ENCODE results near the gene SREK1. TPM values are rescaled to one million over a fixed set of nuclear protein-coding genes. Genes with fewer than 3 reads are reported as not detected.
"Not testable (repeated sequence)": the region's sequence is repeated elsewhere in the genome, so short reads cannot be mapped to it uniquely, and the experiment has no call there.

SREK1 gene
- total RNA-seq: 70.3 and 75.2 TPM in 2 replicates

- peak; percentile 96 for DNase-seq
- peaks cover 9% of the 10 kb centered on the region for H3K36me3 Mint-ChIP-seq (ENCODE audit: low read depth)
- peak within 1 kb of the TSS; percentile 99 for H3K27ac Mint-ChIP-seq
- no peaks in the 10 kb centered on the region for H3K9me3 Mint-ChIP-seq
- H3K27me3 Mint-ChIP-seq: no peaks in the 10 kb centered on the region
- peak within 1 kb of the TSS; percentile 97 for H3K4me3 Mint-ChIP-seq
- peaks cover 34% of the 10 kb centered on the region for H3K4me1 Mint-ChIP-seq
- intact Hi-C loops (cut with micrococcal nuclease): loop anchor here (1.0 to 10.0 kb wide), 10 partner anchors 25 to 1375 kb away; partner anchors contain the start of genes ADAMTS6, CENPK, CWC27 and PPWD1
Measured at GRCh38 chr5:66144074-66144833, at the start of gene SREK1. Gene SREK1, plus strand, starts transcription at chr5:66144300. Its CDS starts 77 bp downstream, at chr5:66144377.

GRCh38 chr5:66100851-66101250, 43.2 kb upstream of the SREK1 start:
- intact Hi-C loops (cut with micrococcal nuclease): no loop called here
- DNase-seq: no peak
- no peaks in the 10 kb centered on the region for H3K27me3 Mint-ChIP-seq
- no peaks in the 10 kb centered on the region for H3K4me1 Mint-ChIP-seq
- H3K27ac Mint-ChIP-seq: no peak overlapping the region
- no peaks in the 10 kb centered on the region for H3K36me3 Mint-ChIP-seq (ENCODE audit: low read depth)
- H3K4me3 Mint-ChIP-seq: no peak overlapping the region
- H3K9me3 Mint-ChIP-seq: peaks cover 10% of the 10 kb centered on the region

GRCh38 chr5:66113160-66113559, 30.9 kb upstream of the SREK1 start:
- no peak overlapping the region for H3K27ac Mint-ChIP-seq
- no peaks in the 10 kb centered on the region for H3K4me1 Mint-ChIP-seq
- H3K4me3 Mint-ChIP-seq: no peak overlapping the region
- H3K36me3 Mint-ChIP-seq (ENCODE audit: low read depth): no peaks in the 10 kb centered on the region
- intact Hi-C loops (cut with micrococcal nuclease): no loop called here
- H3K27me3 Mint-ChIP-seq: peaks cover 2% of the 10 kb centered on the region
- peaks cover 15% of the 10 kb centered on the region for H3K9me3 Mint-ChIP-seq
- DNase-seq: no peak

- Mint-ChIP-seq H3K27ac (no peak overlapping the region), H3K4me1 (no peaks in the 10 kb centered on the region), H3K9me3 (peaks cover 9% of the 10 kb centered on the region), H3K27me3 (no peaks in the 10 kb centered on the region), H3K4me3 (no peak overlapping the region), H3K36me3 (ENCODE audit: low read depth) (no peaks in the 10 kb centered on the region)
- no peak for DNase-seq
- intact Hi-C loops (cut with micrococcal nuclease): no loop called here
Measured at GRCh38 chr5:66118304-66118703, 25.8 kb upstream of the SREK1 start.

- Mint-ChIP-seq H3K9me3 (peaks cover 4% of the 10 kb centered on the region), H3K27me3 (peaks cover 1% of the 10 kb centered on the region), H3K27ac (no peak overlapping the region), H3K4me1 (no peaks in the 10 kb centered on the region), H3K36me3 (ENCODE audit: low read depth) (no peaks in the 10 kb centered on the region), H3K4me3 (no peak overlapping the region)
- no peak for DNase-seq
- intact Hi-C loops (cut with micrococcal nuclease): no loop called here
Measured at GRCh38 chr5:66122379-66123034, 21.6 kb upstream of the SREK1 start.

GRCh38 chr5:66129144-66129543, 15.0 kb upstream of the SREK1 start:
- intact Hi-C loops (cut with micrococcal nuclease): no loop called here
- peaks cover 5% of the 10 kb centered on the region for H3K27me3 Mint-ChIP-seq
- H3K36me3 Mint-ChIP-seq (ENCODE audit: low read depth): no peaks in the 10 kb centered on the region
- no peak overlapping the region for H3K4me3 Mint-ChIP-seq
- no peak overlapping the region for H3K27ac Mint-ChIP-seq
- peak; percentile 45 for DNase-seq
- peaks cover 3% of the 10 kb centered on the region for H3K9me3 Mint-ChIP-seq
- no peaks in the 10 kb centered on the region for H3K4me1 Mint-ChIP-seq

GRCh38 chr5:66130493-66130892, 13.6 kb upstream of the SREK1 start:
- H3K27ac Mint-ChIP-seq: no peak overlapping the region
- H3K36me3 Mint-ChIP-seq (ENCODE audit: low read depth): no peaks in the 10 kb centered on the region
- H3K27me3 Mint-ChIP-seq: peaks cover 5% of the 10 kb centered on the region

GRCh38 chr5:66134407-66134861, 9.7 kb upstream of the SREK1 start:
- no peaks in the 10 kb centered on the region for H3K4me1 Mint-ChIP-seq

More at GRCh38 chr5:66130493-66130892, 13.6 kb upstream of the SREK1 start:
- H3K4me3 Mint-ChIP-seq: no peak overlapping the region
- DNase-seq: no peak
- peaks cover 3% of the 10 kb centered on the region for H3K9me3 Mint-ChIP-seq
- intact Hi-C loops (cut with micrococcal nuclease): no loop called here
- no peaks in the 10 kb centered on the region for H3K4me1 Mint-ChIP-seq

GRCh38 chr5:66136053-66136452, 8.0 kb upstream of the SREK1 start:
- no peak overlapping the region for H3K4me3 Mint-ChIP-seq
- H3K27ac Mint-ChIP-seq: no peak overlapping the region
- peaks cover 6% of the 10 kb centered on the region for H3K4me1 Mint-ChIP-seq
- H3K36me3 Mint-ChIP-seq (ENCODE audit: low read depth): no peaks in the 10 kb centered on the region
- H3K27me3 Mint-ChIP-seq: no peaks in the 10 kb centered on the region
- no peak for DNase-seq
- H3K9me3 Mint-ChIP-seq: no peaks in the 10 kb centered on the region
- intact Hi-C loops (cut with micrococcal nuclease): no loop called here

More at GRCh38 chr5:66134407-66134861, 9.7 kb upstream of the SREK1 start:
- Mint-ChIP-seq H3K4me3 (no peak overlapping the region), H3K9me3 (peaks cover 2% of the 10 kb centered on the region), H3K27ac (no peak overlapping the region), H3K36me3 (ENCODE audit: low read depth) (no peaks in the 10 kb centered on the region), H3K27me3 (no peaks in the 10 kb centered on the region)
- peak; percentile 48 for DNase-seq
- intact Hi-C loops (cut with micrococcal nuclease): no loop called here

GRCh38 chr5:66136944-66137343, 7.2 kb upstream of the SREK1 start:
- H3K27ac Mint-ChIP-seq; H3K4me3 Mint-ChIP-seq; H3K9me3 Mint-ChIP-seq; intact Hi-C loops (cut with micrococcal nuclease); H3K4me1 Mint-ChIP-seq; H3K27me3 Mint-ChIP-seq; H3K36me3 Mint-ChIP-seq (ENCODE audit: low read depth): not testable (repeated sequence)
- DNase-seq: peak; percentile 34

GRCh38 chr5:66138637-66139317, 5.3 kb upstream of the SREK1 start:
- no peaks in the 10 kb centered on the region for H3K9me3 Mint-ChIP-seq
- no peak overlapping the region for H3K4me3 Mint-ChIP-seq
- DNase-seq: no peak
- peaks cover 15% of the 10 kb centered on the region for H3K4me1 Mint-ChIP-seq
- no peaks in the 10 kb centered on the region for H3K36me3 Mint-ChIP-seq (ENCODE audit: low read depth)
- intact Hi-C loops (cut with micrococcal nuclease): no loop called here
- no peak overlapping the region for H3K27ac Mint-ChIP-seq
- no peaks in the 10 kb centered on the region for H3K27me3 Mint-ChIP-seq

GRCh38 chr5:66139318-66139712, 4.8 kb upstream of the SREK1 start:
- Mint-ChIP-seq H3K9me3 (no peaks in the 10 kb centered on the region), H3K27ac (no peak overlapping the region), H3K27me3 (no peaks in the 10 kb centered on the region), H3K4me1 (peaks cover 17% of the 10 kb centered on the region), H3K4me3 (no peak overlapping the region), H3K36me3 (ENCODE audit: low read depth) (no peaks in the 10 kb centered on the region)
- intact Hi-C loops (cut with micrococcal nuclease): no loop called here
- peak; percentile 38 for DNase-seq

- intact Hi-C loops (cut with micrococcal nuclease): loop anchor here (10.0 kb wide), 4 partner anchors 68 to 682 kb away; partner anchors contain the start of gene ADAMTS6
- Mint-ChIP-seq H3K27ac (no peak overlapping the region), H3K27me3 (no peaks in the 10 kb centered on the region), H3K4me3 (peak overlapping the region; percentile 39), H3K4me1 (peaks cover 28% of the 10 kb centered on the region), H3K9me3 (no peaks in the 10 kb centered on the region), H3K36me3 (ENCODE audit: low read depth) (peaks cover 6% of the 10 kb centered on the region)
- DNase-seq: no peak
Measured at GRCh38 chr5:66142417-66142816, 1.7 kb upstream of the SREK1 start.

Measured in activated CD4-positive, alpha-beta T cell treated with anti-CD3 and anti-CD28 coated beads, Interleukin-2, amount 10 ng/mL, durations not matched to agents 24 days and 14 days (primary cell).